Vagina (tissue), 2 donors: ENCODE measurements around the gene CASQ2. TPM values are rescaled to one million over a fixed set of nuclear protein-coding genes. Genes with fewer than 3 reads are reported as not detected.

Experiments used
- DNase-seq, 2 donors: peaks; one replicate each; pipeline ENCODE4 v3.0.0-alpha.2; 2017; ENCODE audit errors: extremely low spot score in 2 of 2
- H3K27ac ChIP-seq: fragments of 200-600 bp; sonication (generic); one replicate; pipeline ENCODE4 v1.5.1; 2019
- H3K27me3 ChIP-seq: fragments of 200-600 bp; sonication (generic); one replicate; pipeline ENCODE4 v1.5.1; 2019
- H3K36me3 ChIP-seq, 2 donors: fragments of 200-600 bp; sonication (generic); one replicate each; pipeline ENCODE4 v1.5.1; 2017 to 2019
- H3K4me1 ChIP-seq: fragments of 200-600 bp; sonication (generic); one replicate; pipeline ENCODE4 v1.5.1; 2019
- H3K4me3 ChIP-seq, 2 donors: fragments of 200-600 bp; sonication (generic); 1 replicate in 1 of 2; 2 replicates in 1 of 2; pipeline ENCODE4 v1.5.1; 2016 to 2019
- H3K9me3 ChIP-seq: fragments of 200-600 bp; sonication (generic); one replicate; pipeline ENCODE4 v1.5.1; 2019
- CTCF ChIP-seq, 3 experiments: fragments of 450-650 bp in 2 of 3; fragments of 200-600 bp in 1 of 3; sonication (generic) in 1 of 3; IDR thresholded peaks; one replicate each; pipeline ENCODE4 v1.5.1; 2017 to 2019; ENCODE audit warnings: antibody characterized with exemption in 3 of 3, mild to moderate bottlenecking in 2 of 3, moderate library complexity in 2 of 3
- POLR2A ChIP-seq, 2 donors: fragments of 450-650 bp; IDR thresholded peaks; one replicate each; pipeline ENCODE4 v1.6.1; 2017; ENCODE audit warnings: antibody characterized with exemption in 2 of 2, mild to moderate bottlenecking in 2 of 2, moderate library complexity in 2 of 2
- POLR2AphosphoS5 ChIP-seq, 2 donors: sonication (generic); formaldehyde crosslinking; IDR thresholded peaks; one replicate each; pipeline ENCODE4 v1.9.0; 2017; ENCODE audit warnings: antibody characterized with exemption in 2 of 2, mild to moderate bottlenecking in 2 of 2, low read depth in 1 of 2; ENCODE audit not compliant: insufficient read depth in 1 of 2
- intact Hi-C: fragments of 100-400 bp; cut with DNase I; formaldehyde crosslinking; loops from one replicate; pipeline ENCODE4 v1.15.1; 2023
- total RNA-seq: library from RNA; depleted of rRNA; stranded (reverse); fragments of >200 nt; gene quantifications from one replicate; pipeline ENCODE4 v1.2.3, GENCODE V29; 2016

The CASQ2 gene
- total RNA-seq, 1 donor from 2014 or later = 3.2 TPM

- DNase-seq = no peak
- intact Hi-C loops = no loop called here
- Histone ChIP-seq H3K4me1 (peaks cover 40% of the 10 kb centered on the region), H3K36me3 (peaks cover 0 to 5% of the 10 kb centered on the region in 2 donors), H3K9me3 (no peaks in the 10 kb centered on the region), H3K27ac (no peak overlapping the region), H3K4me3 (no peak overlapping the region), H3K27me3 (no peaks in the 10 kb centered on the region)
- TF ChIP-seq POLR2A (IDR thresholded peaks at IDR 0.05) = no peak
- no peak for TF ChIP-seq CTCF (IDR thresholded peaks at IDR 0.05)
- TF ChIP-seq POLR2AphosphoS5 (IDR thresholded peaks at IDR 0.05; ENCODE audit: insufficient read depth in 1 of 2, low read depth in 1 of 2) = no peak
Observed at GRCh38 chr1:115672224-115673009, 96.1 kb downstream of the CASQ2 start.

DNA sequence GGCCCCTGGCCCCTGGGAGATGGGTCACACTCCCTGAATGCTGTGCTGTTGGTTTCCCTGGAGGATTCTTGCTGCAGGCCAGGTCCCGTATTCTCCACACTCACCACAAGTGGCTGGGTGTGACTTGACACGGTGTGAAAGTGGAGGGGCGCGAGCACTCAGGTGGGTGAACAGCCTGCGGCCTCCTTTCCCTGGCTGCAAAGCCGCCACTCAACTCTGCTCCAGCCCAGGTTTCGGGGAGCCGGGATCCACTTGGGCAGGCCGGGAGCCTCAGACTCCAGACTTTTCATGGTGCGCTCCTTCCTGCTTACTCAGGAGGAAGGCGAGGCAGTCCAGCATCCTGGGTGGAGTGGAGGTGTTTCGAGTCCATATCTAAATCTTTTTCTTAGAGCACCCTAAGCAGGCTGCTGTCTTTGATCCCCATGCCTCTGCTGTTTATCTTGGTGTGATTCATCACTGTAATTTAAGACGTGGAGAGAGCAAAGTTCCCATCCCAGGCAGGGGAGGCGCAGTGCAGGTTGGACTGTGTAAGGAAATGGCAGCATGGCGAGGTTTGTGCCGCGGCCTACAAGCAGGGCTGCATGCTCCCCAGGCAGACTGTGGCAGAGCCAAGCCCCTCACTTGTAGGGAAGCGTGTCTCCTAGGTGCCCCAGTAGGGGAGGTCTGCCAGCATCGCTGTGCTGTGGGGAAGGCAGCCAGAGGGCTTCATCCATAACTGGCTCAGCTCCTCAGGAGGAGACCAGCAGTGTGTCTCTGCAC lies 97.2 kb downstream of the CASQ2 start:
- Histone ChIP-seq H3K27ac (no peak overlapping the region), H3K27me3 (no peaks in the 10 kb centered on the region), H3K9me3 (no peaks in the 10 kb centered on the region), H3K4me1 (peaks cover 33% of the 10 kb centered on the region), H3K36me3 (peaks cover 0 to 5% of the 10 kb centered on the region in 2 donors), H3K4me3 (no peak overlapping the region)
- TF ChIP-seq POLR2A (IDR thresholded peaks at IDR 0.05) (no peak), POLR2AphosphoS5 (IDR thresholded peaks at IDR 0.05; ENCODE audit: insufficient read depth in 1 of 2, low read depth in 1 of 2) (no peak), CTCF (IDR thresholded peaks at IDR 0.05) (no peak)
- no peak for DNase-seq
- intact Hi-C loops = no loop called here

GRCh38 chr1:115670476-115671175 lies 97.9 kb downstream of the CASQ2 start:
- no peaks in the 10 kb centered on the region for H3K9me3 ChIP-seq
- no peak overlapping the region for H3K27ac ChIP-seq
- peaks cover 0 to 5% of the 10 kb centered on the region in 2 donors for H3K36me3 ChIP-seq
- no peak for DNase-seq
- TF ChIP-seq POLR2A (IDR thresholded peaks at IDR 0.05) (no peak), CTCF (IDR thresholded peaks at IDR 0.05) (no peak), POLR2AphosphoS5 (IDR thresholded peaks at IDR 0.05; ENCODE audit: insufficient read depth in 1 of 2, low read depth in 1 of 2) (no peak)
- H3K27me3 ChIP-seq = no peaks in the 10 kb centered on the region
- H3K4me3 ChIP-seq = no peak overlapping the region
- peaks cover 30% of the 10 kb centered on the region for H3K4me1 ChIP-seq
- intact Hi-C loops = no loop called here

- intact Hi-C loops = no loop called here
- Histone ChIP-seq H3K4me3 (no peak overlapping the region), H3K9me3 (no peaks in the 10 kb centered on the region), H3K36me3 (peaks cover 0 to 12% of the 10 kb centered on the region in 2 donors), H3K4me1 (peaks cover 37% of the 10 kb centered on the region), H3K27ac (no peak overlapping the region), H3K27me3 (no peaks in the 10 kb centered on the region)
- TF ChIP-seq POLR2AphosphoS5 (IDR thresholded peaks at IDR 0.05; ENCODE audit: insufficient read depth in 1 of 2, low read depth in 1 of 2) (no peak), CTCF (IDR thresholded peaks at IDR 0.05) (no peak), POLR2A (IDR thresholded peaks at IDR 0.05) (no peak)
- no peak for DNase-seq
Observed at GRCh38 chr1:115669886-115670285, 98.6 kb downstream of the CASQ2 start.
